Measurements from ENCODE around the gene TMEM41A.

GRCh38 chr3:185460309-185460708 is 38.5 kb downstream of the TMEM41A start:
- TF ChIP-seq CTCF (conservative IDR thresholded peaks at IDR 0.05) (no peak), EZH2 (IDR thresholded peaks at IDR 0.05; ENCODE audit: low read depth) (no peak)

All from PC-9 (cell line).